K562 (cell line): ENCODE results near the gene INKA2. TPM values are rescaled to one million over a fixed set of nuclear protein-coding genes. Genes with fewer than 3 reads are reported as not detected.

Experiments
- ATAC-seq: fragments of 200-7000 bp; cut with Tn5 transposase; 3 replicates; pipeline ENCODE4 v1.9.1; 2020; ENCODE audit warnings: moderate library complexity
- BruUV-seq: library from RNA; stranded (reverse); fragments of 400-500 nt; replicated peaks from 2 replicates; lab custom pipeline; 2021; lab: Mats Ljungman, UMichigan
- CTCF ChIA-PET: fragments of 300-600 bp; formaldehyde crosslinking; extraction: SDS; loops from one replicate; lab custom pipeline; 2021; ENCODE audit warnings: low intra/inter-chr PET ratio; lab: Yijun Ruan, JAX
- POLR2A ChIA-PET: fragments of 300-600, 350-650 bp; sonication (Branson Sonifier 250); formaldehyde crosslinking; extraction: SDS; loops from one replicate; lab custom pipeline; 2021; ENCODE audit warnings: antibody characterized with exemption, inconsistent platforms; lab: Yijun Ruan, JAX
- DNase-seq, 4 experiments: peaks; one replicate each; pipeline versions ENCODE4 v3.0.0 to v3.0.0-alpha.2; 2011 to 2018; ENCODE audit warnings: low spot score in 3 of 4, mixed read lengths in 3 of 4; ENCODE audit errors: extremely low read depth in 1 of 4
- FAIRE-seq: peaks from 2 replicates; lab custom pipeline; 2011; peaks lifted over from hg19 to GRCh38; lab: Jason Lieb, UNC
- H2AFZ ChIP-seq: 2 replicates; pipeline ENCODE4 v1.6.0; 2011; ENCODE audit warnings: low read depth, low read length, control low read depth, inconsistent platforms
- H3K27ac ChIP-seq: fragments of 200-600 bp; 3 replicates; pipeline ENCODE4 v1.8.0; 2011; ENCODE audit warnings: low read depth, mild to moderate bottlenecking, control low read depth, inconsistent platforms, low read length, moderate library complexity, mixed read lengths; ENCODE audit errors: extremely low read depth
- H3K27me3 ChIP-seq, 2 experiments: fragments of 300-600 bp in 1 of 2; 2 replicates in 1 of 2; 3 replicates in 1 of 2; pipeline versions ENCODE4 v1.6.0 to v1.8.0; 2011; ENCODE audit warnings: inconsistent platforms in 2 of 2, low read length in 2 of 2, mild to moderate bottlenecking in 1 of 2, mixed read lengths in 1 of 2, moderate library complexity in 1 of 2; ENCODE audit not compliant: control insufficient read depth in 2 of 2, insufficient read depth in 2 of 2
- H3K36me3 ChIP-seq: fragments of 300-600 bp; 3 replicates; pipeline ENCODE4 v1.8.0; 2011; ENCODE audit warnings: mild to moderate bottlenecking, low read length, inconsistent platforms; ENCODE audit not compliant: control insufficient read depth, insufficient read depth
- H3K4me1 ChIP-seq, 2 experiments: fragments of 200-600 bp in 1 of 2; replicated peaks in 1 of 2; 2 replicates in 1 of 2; 3 replicates in 1 of 2; pipeline versions ENCODE4 v1.5.1 to v1.8.0; 2011; ENCODE audit warnings: inconsistent platforms in 2 of 2, low read length in 2 of 2, mild to moderate bottlenecking in 1 of 2, mixed read lengths in 1 of 2, moderate library complexity in 1 of 2; ENCODE audit not compliant: control insufficient read depth in 2 of 2, insufficient read depth in 2 of 2
- H3K4me2 ChIP-seq: 2 replicates; pipeline ENCODE4 v1.6.1; 2011; ENCODE audit warnings: low read length, control low read depth, inconsistent platforms, mixed read lengths; ENCODE audit not compliant: insufficient read depth
- H3K4me3 ChIP-seq: fragments of 200-600 bp; sonication (generic), shearing (Covaris generic); 2 replicates; pipeline ENCODE4 v1.5.1; 2016; ENCODE audit warnings: control low read depth, inconsistent platforms
- H3K79me2 ChIP-seq: fragments of 200-600 bp; 3 replicates; pipeline ENCODE4 v1.8.0; 2011; ENCODE audit warnings: low read length, inconsistent platforms; ENCODE audit not compliant: control insufficient read depth, insufficient read depth
- H3K9ac ChIP-seq, 2 experiments: 2 replicates each; pipeline versions ENCODE4 v1.6.0 to v1.6.1; 2011; ENCODE audit warnings: low read depth in 2 of 2, low read length in 2 of 2, control low read depth in 1 of 2, inconsistent platforms in 1 of 2, mild to moderate bottlenecking in 1 of 2, mixed read lengths in 1 of 2; ENCODE audit not compliant: insufficient read depth in 1 of 2
- H3K9me1 ChIP-seq: one replicate; pipeline ENCODE4 v1.6.0; 2011; ENCODE audit warnings: inconsistent platforms, mild to moderate bottlenecking, low read length, moderate library complexity; ENCODE audit not compliant: control insufficient read depth, insufficient read depth
- H3K9me3 ChIP-seq: replicated peaks from 2 replicates; pipeline ENCODE4 v1.5.1; 2011; ENCODE audit warnings: low read depth, low read length, inconsistent platforms; ENCODE audit not compliant: control insufficient read depth, insufficient read depth
- H4K20me1 ChIP-seq: replicated peaks from 2 replicates; pipeline ENCODE4 v1.6.1; 2011; ENCODE audit warnings: low read length, inconsistent platforms, mixed read lengths; ENCODE audit not compliant: control insufficient read depth, insufficient read depth
- ADNP ChIP-seq: fragments of 200-800 bp; sonication (Bioruptor generic); IDR thresholded peaks from 2 replicates; pipeline ENCODE4 v1.6.1; 2016; ENCODE audit warnings: missing genetic modification characterization, missing compliant biosample characterization
- BCOR ChIP-seq: fragments of 450-650 bp; IDR thresholded peaks from 2 replicates; pipeline ENCODE4 v1.6.1; 2016
- CBFA2T2 ChIP-seq: fragments of 450-650 bp; conservative IDR thresholded peaks from 2 replicates; pipeline ENCODE4 v1.6.1; 2017; ENCODE audit warnings: mild to moderate bottlenecking
- CBX1 ChIP-seq: sonication (generic); IDR thresholded peaks from 2 replicates; pipeline ENCODE4 v1.6.1; 2016; ENCODE audit warnings: antibody characterized with exemption, low read depth, mild to moderate bottlenecking
- CEBPG ChIP-seq, 3 experiments: fragments of 200-800 bp in 1 of 3; sonication (Bioruptor generic) in 1 of 3; sonication (generic) in 1 of 3; formaldehyde crosslinking in 1 of 3; IDR thresholded peaks in 2 of 3; conservative IDR thresholded peaks in 1 of 3; 2 replicates each; pipeline versions ENCODE4 v1.6.1 to v1.8.0; 2016 to 2022; ENCODE audit warnings: missing compliant biosample characterization in 2 of 3, missing genetic modification characterization in 2 of 3, mild to moderate bottlenecking in 1 of 3, missing genetic modification reagents in 1 of 3
- CHD4 ChIP-seq: fragments of 200-600 bp; sonication (generic); IDR thresholded peaks from 3 replicates; pipeline ENCODE4 v1.6.1; 2012; ENCODE audit warnings: low read depth, mild to moderate bottlenecking, mixed read lengths, low read length, inconsistent platforms; ENCODE audit not compliant: insufficient read depth, insufficient replicate concordance, poor library complexity, severe bottlenecking
- FOXJ2 ChIP-seq: fragments of 200-800 bp; sonication (Bioruptor generic); IDR thresholded peaks from 2 replicates; pipeline ENCODE4 v1.6.1; 2016; ENCODE audit warnings: missing genetic modification characterization, missing compliant biosample characterization
- HDAC2 ChIP-seq: fragments of 450-650 bp; IDR thresholded peaks from 2 replicates; pipeline ENCODE4 v1.6.1; 2016; ENCODE audit warnings: mild to moderate bottlenecking
- HDAC8 ChIP-seq: fragments of 450-650 bp; IDR thresholded peaks from 2 replicates; pipeline ENCODE4 v1.6.1; 2016; ENCODE audit warnings: mild to moderate bottlenecking, missing genetic modification characterization, moderate library complexity, missing compliant biosample characterization
- KDM1A ChIP-seq, 2 experiments: fragments of 450-650 bp; IDR thresholded peaks; 2 replicates each; pipeline ENCODE4 v1.6.1; 2016; ENCODE audit warnings: mild to moderate bottlenecking in 2 of 2
- NR4A1 ChIP-seq, 2 experiments: fragments of 250-450 bp in 1 of 2; fragments of 450-650 bp in 1 of 2; sonication (Bioruptor Pico) in 1 of 2; IDR thresholded peaks; 2 replicates each; pipeline versions ENCODE4 v1.4.0 to v1.6.1; 2016 to 2020; ENCODE audit warnings: mild to moderate bottlenecking in 2 of 2, missing compliant biosample characterization in 1 of 2, missing genetic modification characterization in 1 of 2, moderate library complexity in 1 of 2
- RBM25 ChIP-seq: fragments of 200-400 bp; formaldehyde crosslinking; IDR thresholded peaks from 2 replicates; pipeline ENCODE4 v1.6.1; 2018; ENCODE audit warnings: low read length, low read depth, moderate library complexity; ENCODE audit not compliant: severe bottlenecking
- RCOR1 ChIP-seq, 2 experiments: IDR thresholded peaks; 2 replicates each; pipeline ENCODE4 v1.6.1; 2012; ENCODE audit warnings: low read depth in 2 of 2, low read length in 2 of 2, borderline replicate concordance in 1 of 2, improper control_type of control experiment in 1 of 2
- SMARCA5 ChIP-seq: fragments of 450-650 bp; IDR thresholded peaks from 2 replicates; pipeline ENCODE4 v1.6.1; 2016
- SRSF3 ChIP-seq: fragments of 200-400 bp; formaldehyde crosslinking; IDR thresholded peaks from 2 replicates; pipeline ENCODE4 v1.6.1; 2016; ENCODE audit warnings: mild to moderate bottlenecking, low read length, moderate library complexity; ENCODE audit not compliant: insufficient read depth
- STAT5A ChIP-seq: IDR thresholded peaks from 2 replicates; pipeline ENCODE4 v1.6.1; 2012; ENCODE audit warnings: low read length, inconsistent platforms, borderline replicate concordance
- SUPT5H ChIP-seq: fragments of 450-650 bp; IDR thresholded peaks from 2 replicates; pipeline ENCODE4 v1.6.1; 2016
- TAF7 ChIP-seq: fragments of 450-650 bp; IDR thresholded peaks from 2 replicates; pipeline ENCODE4 v1.6.1; 2016; ENCODE audit warnings: missing genetic modification characterization, missing compliant biosample characterization
- ZBTB43 ChIP-seq: sonication (generic); formaldehyde crosslinking; IDR thresholded peaks from 2 replicates; pipeline ENCODE4 v1.8.0; 2023; ENCODE audit warnings: mild to moderate bottlenecking, missing genetic modification reagents
- ZFP36 ChIP-seq: fragments of 150-350 bp; IDR thresholded peaks from 2 replicates; pipeline ENCODE4 v1.6.1; 2018; ENCODE audit warnings: low read length, low read depth; ENCODE audit not compliant: partially characterized antibody
- ZNF239 ChIP-seq: fragments of 250-450 bp; sonication (Bioruptor Pico); IDR thresholded peaks from 2 replicates; pipeline ENCODE4 v1.4.0; 2020; ENCODE audit warnings: mild to moderate bottlenecking
- ZNF274 ChIP-seq: IDR thresholded peaks from 2 replicates; pipeline ENCODE4 v1.6.1; 2011; ENCODE audit warnings: low read depth, mild to moderate bottlenecking, low read length, moderate library complexity, borderline replicate concordance
- ZNF507 ChIP-seq: conservative IDR thresholded peaks from 2 replicates; pipeline ENCODE4 v1.6.1; 2017; ENCODE audit warnings: missing genetic modification characterization, missing compliant biosample characterization
- WGBS: fragments of 100-300 bp; shearing (Covaris generic); methylation state at CpG from one replicate; pipeline ENCODE4 v1.1.6; 2016; ENCODE audit warnings: low coverage, mixed read lengths; ENCODE audit not compliant: insufficient coverage; ENCODE audit errors: missing lambda C conversion rate; 5-methylcytosine and 5-hydroxymethylcytosine counted together
- in situ Hi-C: fragments of 300-500 bp; cut with MboI; formaldehyde crosslinking; loops from 4 replicates; pipeline ENCODE4 v1.15.0; 2018; ENCODE audit warnings: inconsistent platforms, mixed read lengths
- intact Hi-C: fragments of 100-400 bp; cut with micrococcal nuclease; formaldehyde crosslinking; loops from 2 replicates; pipeline ENCODE4 v1.14.2; 2022
- polyA plus RNA-seq, 8 experiments: library from polyadenylated mRNA; depleted of rRNA in 4 of 8; stranded (reverse) in 5 of 8; unstranded in 3 of 8; fragments of >200 nt; fragmentation: Nextera tagmentation in 2 of 8; fragmentation: Illumina TruSeq in 1 of 8; extraction: Ambion mirVana in 2 of 8; extraction: Trizol in 1 of 8; gene quantifications; 2 replicates each; pipeline versions ENCODE4 v1.2.1 to v1.2.3, GENCODE V29; 2011 to 2014; ENCODE audit warnings: inconsistent platforms in 1 of 8, missing spikeins in 1 of 8
- total RNA-seq, 7 experiments: library from RNA; depleted of rRNA in 6 of 7; stranded (reverse); fragments of >200 nt in 6 of 7; fragmentation: Illumina TruSeq in 2 of 7; extraction: Trizol in 2 of 7; gene quantifications; 2 replicates each; pipeline versions ENCODE4 v1.2.1 to v1.2.3, GENCODE V29; 2011 to 2021; ENCODE audit warnings: low replicate concordance in 1 of 7

The INKA2 gene
- total and polyA plus RNA-seq, 9 of the 15 experiments (the other 6 are each of a cell fraction or from before 2014, with no cell fraction given): 0.04 to 1.4 (median 0.26) TPM; not detected in 1

DNA sequence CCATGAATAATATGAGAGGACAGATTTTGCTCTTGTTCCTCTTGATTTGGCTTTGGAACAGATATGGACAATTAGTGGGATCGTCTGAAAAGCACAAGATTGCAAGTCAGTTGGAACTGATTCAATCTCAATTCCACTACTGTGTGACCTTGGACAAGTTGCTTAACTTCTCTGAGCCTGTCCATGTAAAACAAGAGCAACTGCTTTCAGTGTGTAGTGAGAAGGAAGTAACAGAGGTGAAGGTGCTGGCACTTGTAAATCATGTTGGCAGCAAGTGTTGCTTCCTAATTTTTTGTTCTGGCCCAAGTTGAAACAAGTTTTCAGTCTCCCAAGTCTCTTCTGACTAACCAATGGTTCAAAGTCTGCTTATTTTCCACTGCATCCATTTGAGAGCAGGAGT lies 15.3 kb downstream of the INKA2 start:
- H3K4me2 ChIP-seq: no peak overlapping the region
- H3K4me3 ChIP-seq: no peak overlapping the region
- peaks cover 3 to 5% of the 10 kb centered on the region in 2 experiments; a peak in 2 of 5 replicates for H3K4me1 ChIP-seq
- no peak overlapping the region for H3K27ac ChIP-seq
- no TSS peak for BruUV-seq
- peaks cover 3% of the 10 kb centered on the region for H3K9me1 ChIP-seq
- H3K27me3 ChIP-seq: peaks cover 0 to 23% of the 10 kb centered on the region in 2 experiments; a peak in 4 of 5 replicates
- no peaks in the 10 kb centered on the region for H3K36me3 ChIP-seq
- ChIA-PET CTCF (no interaction called here), POLR2A (interaction anchor here (0.6 kb wide), 1 partner anchor 10 kb away, joined by 3 read pairs; no protein-coding TSS in a partner anchor)
- no peaks in the 10 kb centered on the region; the same call in 1 of the 2 replicates for H4K20me1 ChIP-seq
- 0% methylated on average over 1 of the region's 1 CpG for WGBS
- TF ChIP-seq RBM25 (peak; percentile 99), ZNF274 (no peak), RCOR1 (IDR thresholded peaks at IDR 0.05; ENCODE audit: borderline replicate concordance in 1 of 2, low read depth in 2 of 2, low read length in 2 of 2) (peak in 1 of 2 experiments; percentile 65; a peak in 2 of 4 replicates), SRSF3 (no peak), CHD4 (peak; percentile 42), HDAC2 (peak; percentile 57; the same call in 1 of the 2 replicates), HDAC8 (tag) (no peak), ZNF507 (tag) (no peak), FOXJ2 (tag) (no peak), ZBTB43 (no peak), STAT5A (no peak), NR4A1 (CRISPR knock-in tag; IDR thresholded peaks at IDR 0.05) (no peak), NR4A1 (tag; IDR thresholded peaks at IDR 0.05) (no peak), CBX1 (0 out of 2 replicates have a peak, but pooled peaks have one; percentile 31), ZFP36 (peak; percentile 91), SMARCA5 (peak; percentile 89), ADNP (tag) (peak; percentile 47; the same call in 1 of the 2 replicates), TAF7 (no peak), SUPT5H (no peak), CBFA2T2 (no peak), ZNF239 (CRISPR knock-in tag) (no peak), CEBPG (CRISPR knock-in tag; IDR thresholded peaks at IDR 0.05) (no peak), CEBPG (tag; conservative IDR thresholded peaks at IDR 0.05 in 1 of 2, IDR thresholded peaks at IDR 0.05 in 1 of 2) (no peak), BCOR (peak; percentile 96), KDM1A (IDR thresholded peaks at IDR 0.05) (peak; percentile 77 to 83; a peak in 3 of 4 replicates)
- DNase-seq (no peak), ATAC-seq (no peak), FAIRE-seq (no peak)
- no peak overlapping the region for H2AFZ ChIP-seq
- H3K79me2 ChIP-seq: no peaks in the 10 kb centered on the region
- H3K9ac ChIP-seq: no peak overlapping the region
- H3K9me3 ChIP-seq: no peaks in the 10 kb centered on the region
- in situ Hi-C loops: no loop called here
- intact Hi-C loops: no loop called here
